Suppressor macrophage treated with lipopolysaccharide for 4 hours (primary cell): Measurements from ENCODE around the gene UBXN1.
"Not testable (repeated sequence)": the region's sequence is repeated elsewhere in the genome, so short reads cannot be mapped to it uniquely, and the experiment has no call there.

Experiments used
- DNase-seq: peaks from one replicate; pipeline ENCODE4 v3.0.0-alpha.2; 2020

Gene UBXN1

DNA sequence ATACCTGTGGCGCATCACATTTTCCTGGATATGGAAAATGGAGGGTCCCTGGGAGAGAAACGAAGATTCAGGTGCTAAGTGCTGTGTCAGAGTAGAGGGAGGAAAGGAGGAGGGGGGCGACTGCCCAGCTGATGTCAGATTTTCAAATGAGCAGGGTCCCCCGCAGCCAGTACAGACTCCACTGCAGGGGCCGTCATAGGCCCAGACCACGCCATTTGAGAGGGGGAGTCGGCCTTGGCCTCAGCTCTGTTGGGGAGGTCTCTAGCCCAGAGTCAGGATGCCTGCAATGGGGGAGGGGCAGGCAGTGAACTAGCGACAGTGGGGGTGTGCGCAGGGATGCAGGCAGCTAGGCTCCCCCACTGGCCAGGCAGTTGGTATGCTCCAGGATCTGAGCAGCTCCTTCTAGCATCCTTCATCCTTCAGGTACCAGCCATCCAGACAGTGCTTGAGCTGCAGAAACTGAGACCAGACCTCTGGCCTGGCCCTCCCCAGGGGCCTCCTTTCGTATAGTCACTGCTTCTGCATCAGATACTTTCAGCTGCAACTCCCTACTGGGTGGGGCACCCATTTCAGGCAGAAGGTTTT lies 28.5 kb upstream of the UBXN1 start, which contains the start of the genes BSCL2 and GNG3:
TSS of gene BSCL2 (minus strand) at position 148 of the 585 bp plus-strand sequence. CDS start 229 bp downstream, outside the sequence.
TSS of gene GNG3 (plus strand) at position 400 of the 585 bp plus-strand sequence. CDS start 620 bp downstream, outside the sequence.
- no peak for DNase-seq

DNA sequence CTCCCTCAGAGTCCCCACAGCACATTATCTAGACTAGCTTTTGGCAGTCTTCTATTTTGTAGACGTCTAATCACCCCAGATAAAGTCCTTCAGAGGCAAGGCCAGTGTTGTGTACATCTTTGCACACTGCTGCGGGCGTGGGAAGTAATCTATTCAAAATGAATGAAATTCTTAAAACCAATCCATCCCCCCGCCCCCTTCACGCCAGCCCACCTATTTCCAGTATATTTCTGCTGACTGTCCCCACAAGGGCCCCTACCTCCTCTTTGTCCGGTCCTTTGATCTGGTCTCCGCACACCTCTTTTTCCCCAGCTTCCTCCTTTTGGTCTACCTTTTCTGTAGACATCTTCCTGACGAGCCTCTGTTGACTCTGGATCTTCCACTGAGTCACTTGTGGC lies 28.0 kb upstream of the UBXN1 start:
- DNase-seq: no peak

DNA sequence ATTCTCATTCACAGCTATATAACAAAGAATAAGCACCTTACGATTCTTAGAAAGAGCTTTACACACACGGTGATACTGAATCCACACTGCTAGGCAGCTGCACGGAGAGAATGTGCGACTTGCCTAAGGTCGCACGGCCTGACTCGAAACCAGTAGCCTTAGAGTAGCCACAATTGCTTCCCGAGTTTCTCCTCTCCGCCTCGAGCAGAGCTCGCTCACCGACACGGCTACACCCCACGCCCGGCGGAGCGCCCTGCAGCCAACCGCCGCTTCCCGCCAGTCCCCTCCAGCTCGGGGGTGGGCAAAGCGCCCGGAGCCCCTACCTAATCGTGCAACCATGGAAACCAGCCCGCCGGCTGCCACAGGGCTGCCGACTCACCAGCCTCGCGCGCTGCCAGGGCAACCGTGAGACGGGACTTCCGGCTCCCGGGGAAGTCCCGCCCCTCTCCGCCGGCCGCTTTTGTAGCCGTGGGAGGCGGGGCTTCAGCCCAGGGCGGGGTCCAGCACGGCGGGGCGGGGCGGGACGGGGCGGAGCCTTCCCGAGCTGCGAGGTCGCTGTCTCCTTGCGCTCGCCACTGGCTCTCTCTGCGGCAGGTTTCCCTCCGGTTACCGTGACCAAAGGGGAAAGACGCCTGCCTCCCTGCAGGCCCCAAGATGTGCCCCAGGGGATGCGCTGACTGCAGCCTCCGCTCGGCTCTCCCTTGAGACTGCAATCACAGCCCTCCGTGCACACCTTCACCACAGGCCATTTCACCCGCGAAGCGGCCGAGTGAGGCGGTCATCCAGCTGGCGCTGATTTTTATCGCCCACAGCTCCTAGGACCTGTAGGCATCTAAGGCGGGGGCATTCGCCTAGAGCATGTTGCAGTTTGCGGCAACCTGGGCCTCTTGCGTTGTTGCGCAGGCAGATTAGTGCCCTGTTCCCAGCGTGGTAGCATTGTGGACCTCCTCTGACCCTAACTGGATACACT lies 27.3 kb upstream of the UBXN1 start:
- DNase-seq: peak; percentile 98

DNA sequence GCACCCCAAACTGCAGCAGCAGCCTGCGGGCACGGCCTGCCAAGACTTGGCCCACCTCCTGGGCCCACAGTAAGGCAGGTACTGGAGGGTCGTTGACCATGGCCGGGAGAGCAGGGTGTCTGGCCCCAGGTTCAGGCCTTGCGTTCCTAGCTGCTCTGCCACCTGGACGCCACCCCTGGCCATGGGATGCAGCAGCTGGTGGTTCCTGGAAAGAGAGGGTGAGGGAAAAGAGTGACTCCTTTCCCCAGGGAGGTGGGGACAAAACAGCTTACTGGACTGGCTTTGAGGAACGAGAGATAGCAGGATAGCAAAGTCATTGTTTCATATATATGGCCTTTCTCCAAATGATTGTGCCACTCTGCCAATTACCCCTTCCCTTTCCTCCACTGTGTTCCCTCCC lies 26.5 kb upstream of the UBXN1 start:
- DNase-seq: peak; percentile 45

DNA sequence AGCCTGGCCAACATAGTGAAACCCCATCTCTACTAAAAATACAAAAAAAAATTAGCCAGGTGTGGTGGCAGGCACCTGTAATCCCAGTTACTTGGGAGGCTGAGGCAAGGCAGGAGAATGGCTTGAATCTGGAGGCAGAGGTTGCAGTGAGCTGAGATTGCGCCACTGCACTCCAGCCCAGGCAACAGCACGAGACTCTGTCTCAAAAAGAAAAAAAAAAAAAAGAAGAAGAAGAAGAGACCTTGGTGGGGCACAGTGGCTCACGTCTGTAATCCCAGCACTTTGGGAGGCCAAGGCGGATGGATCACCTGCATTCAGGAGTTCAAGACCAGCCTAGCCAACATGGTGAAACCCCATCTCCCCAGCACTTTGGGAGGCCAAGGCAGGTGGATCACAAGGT lies 25.0 kb upstream of the UBXN1 start:
- DNase-seq: peak; percentile 43

DNA sequence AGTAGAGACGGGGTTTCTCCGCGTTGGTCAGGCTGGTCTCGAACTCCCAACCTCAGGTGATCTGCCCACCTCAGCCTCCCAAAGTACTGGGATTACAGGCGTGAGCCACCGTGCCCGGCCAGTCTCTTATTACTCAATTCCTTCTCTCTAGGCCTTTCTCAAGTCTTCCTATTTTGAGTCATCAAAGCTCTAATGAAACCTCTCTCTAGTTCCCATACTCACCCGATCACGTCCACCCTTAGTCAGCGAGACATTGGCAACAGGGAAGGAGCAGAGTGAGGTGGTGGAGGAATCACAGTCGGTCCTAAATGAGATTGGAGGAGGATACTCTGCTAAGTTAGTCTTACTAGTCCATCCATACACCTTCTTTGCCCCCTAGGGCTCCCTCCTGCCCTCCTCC lies 23.4 kb upstream of the UBXN1 start:
- peak; percentile 93 for DNase-seq

DNA sequence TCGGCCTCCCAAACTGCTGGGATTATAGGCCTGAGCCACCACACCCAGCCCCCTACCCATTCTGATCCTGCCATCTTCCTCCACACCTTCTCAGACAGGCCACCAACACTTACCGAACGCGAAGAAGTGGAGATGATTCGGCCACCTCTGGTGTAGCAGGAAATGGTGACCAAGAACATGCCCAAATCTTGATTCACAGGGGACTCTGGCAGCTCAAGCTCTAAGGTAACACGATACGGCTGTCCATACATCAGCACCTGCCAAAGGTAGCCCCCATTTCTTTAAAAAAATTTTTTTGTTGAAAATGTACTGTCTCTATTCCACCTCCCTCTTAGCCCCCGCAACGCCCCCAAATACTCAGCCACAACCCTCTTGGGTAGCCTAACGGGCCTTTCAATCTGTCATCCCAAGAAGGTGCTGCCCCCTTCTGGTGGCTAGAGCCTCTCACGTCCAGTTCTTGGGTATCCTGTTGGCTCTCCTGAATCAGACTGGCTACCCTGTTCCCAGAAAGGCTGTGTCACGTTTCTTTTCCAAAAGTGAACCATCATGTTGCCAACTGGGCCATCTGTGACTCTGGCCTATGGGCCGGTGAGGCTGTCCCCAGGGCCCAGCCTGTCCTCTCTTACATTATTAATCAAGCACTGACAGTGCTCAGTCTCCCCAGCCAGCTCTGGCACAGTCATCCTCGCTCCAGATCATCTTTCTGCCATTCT lies 15.7 kb upstream of the UBXN1 start:
- peak; percentile 87 for DNase-seq

DNA sequence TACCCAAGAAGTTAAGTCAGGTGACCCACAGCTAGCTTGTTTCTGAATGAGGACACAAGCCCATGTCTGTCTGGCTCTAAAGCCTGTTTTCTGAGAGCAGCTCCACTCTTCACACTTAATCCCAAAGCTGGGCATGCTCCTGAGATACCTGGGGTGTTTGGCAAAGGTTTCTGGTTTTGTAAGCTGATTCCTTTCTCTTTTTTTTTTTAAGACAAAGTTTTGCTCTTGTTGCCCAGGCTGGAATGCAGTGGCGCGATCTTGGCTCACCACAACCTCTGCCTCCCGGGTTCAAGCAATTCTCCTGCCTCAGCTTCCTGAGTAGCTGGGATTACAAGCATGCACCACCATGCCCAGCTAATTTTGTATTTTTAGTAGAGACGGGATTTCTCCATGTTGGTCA lies 14.8 kb upstream of the UBXN1 start:
- DNase-seq: not testable (repeated sequence)

DNA sequence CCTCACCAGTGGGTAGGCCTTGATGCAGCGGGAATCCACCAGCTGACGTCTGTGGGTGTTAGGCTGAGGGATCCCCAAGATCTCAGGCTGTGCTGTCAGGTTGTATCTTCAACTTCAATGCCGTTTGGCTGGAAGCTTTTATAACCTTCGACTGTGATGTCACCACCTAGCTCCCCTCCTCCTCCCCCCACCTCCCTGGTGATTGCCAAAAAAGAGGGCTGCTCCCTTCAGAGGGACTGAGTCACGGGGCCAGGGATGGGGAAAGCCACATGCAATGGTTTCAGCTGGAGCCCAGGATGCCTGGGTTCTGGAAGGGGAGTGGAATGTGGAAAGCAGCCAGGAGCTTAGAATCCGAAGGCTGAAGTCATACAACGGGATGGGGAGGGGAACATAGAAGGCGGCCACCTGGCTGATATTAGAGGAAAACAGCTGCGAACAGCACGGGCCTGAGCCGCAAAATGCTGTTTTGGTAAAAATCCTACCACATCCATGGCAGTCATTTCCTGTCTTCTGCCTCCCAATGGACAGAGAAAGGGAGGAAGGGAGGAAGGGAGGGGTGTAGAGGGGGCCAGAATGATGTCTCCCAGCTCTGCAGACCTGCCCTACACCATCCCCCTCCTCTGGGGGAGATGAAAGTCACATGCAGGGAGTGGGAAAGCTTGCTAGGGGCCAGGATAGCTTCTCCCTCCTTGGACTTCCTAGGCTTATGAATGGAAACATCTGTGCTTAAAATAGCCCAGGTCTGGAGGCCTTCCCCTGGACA lies 10.7 kb upstream of the UBXN1 start, which contains the start of gene LRRN4CL:
TSS of gene LRRN4CL (minus strand) at position 110 of the 763 bp plus-strand sequence. CDS start 1,022 bp downstream, outside the sequence.
- DNase-seq: no peak

DNA sequence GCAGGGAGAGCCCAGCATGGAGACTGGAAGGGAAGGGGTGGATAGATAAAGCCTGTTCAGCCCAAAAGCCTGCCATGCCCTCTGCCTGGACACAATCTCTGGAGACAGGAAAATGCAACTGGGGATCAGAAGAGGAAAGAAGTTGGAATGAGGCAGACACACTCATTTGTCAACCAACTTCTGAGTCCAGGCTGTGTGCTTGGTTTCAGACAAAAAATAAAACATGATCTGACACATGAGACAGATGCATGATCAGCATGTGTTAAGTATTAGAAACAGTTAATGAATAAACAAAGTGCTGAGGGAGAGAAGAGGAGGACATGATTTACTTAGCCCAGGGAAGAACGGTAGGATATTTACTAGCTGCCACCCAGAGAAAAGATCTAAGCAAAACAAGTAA lies 9.6 kb upstream of the UBXN1 start:
- DNase-seq: no peak

DNA sequence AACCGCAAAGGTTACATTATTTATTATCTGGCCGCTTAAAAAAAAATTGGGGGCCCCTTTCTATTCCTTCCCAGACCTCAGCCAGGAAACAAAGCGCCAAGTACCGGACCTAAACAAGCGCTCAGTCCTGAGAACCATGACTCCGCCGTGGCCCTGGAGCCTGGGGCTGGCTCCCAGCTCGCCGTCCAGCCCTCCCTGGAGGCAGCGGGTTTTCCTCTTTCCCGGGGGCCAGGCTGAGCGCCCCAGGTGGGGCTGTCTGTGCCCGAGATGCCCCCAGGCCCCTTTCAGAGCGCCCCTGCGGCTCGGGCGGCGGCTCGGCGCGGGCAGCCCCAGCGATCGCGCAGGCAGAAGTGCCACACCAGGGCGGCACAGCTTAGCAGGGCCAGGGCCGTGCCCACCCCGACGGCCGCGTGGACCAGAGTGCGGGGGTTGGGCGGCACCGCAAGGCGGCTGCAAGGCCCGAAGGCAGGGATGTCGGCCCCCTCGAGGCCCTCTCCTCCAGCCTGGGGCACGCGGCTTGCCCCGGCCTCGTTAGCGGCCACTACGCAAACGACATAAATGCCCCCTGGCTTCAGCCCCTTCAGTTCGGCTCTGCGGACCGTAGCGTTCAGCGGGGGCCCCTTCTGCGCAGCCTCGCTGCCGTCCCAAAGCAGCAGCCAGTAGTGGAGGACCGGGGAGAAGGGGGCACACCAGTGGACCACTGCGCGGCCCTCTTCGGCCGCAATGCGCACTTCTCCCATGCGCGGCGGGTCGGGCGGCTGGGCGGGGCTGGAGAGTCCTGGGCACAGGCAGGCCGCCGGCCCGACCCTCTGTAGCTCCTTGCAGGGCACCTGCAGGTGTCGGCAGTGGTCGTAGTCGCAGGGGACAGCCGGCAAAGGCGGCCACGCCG lies 8.9 kb upstream of the UBXN1 start:
- DNase-seq: no peak

DNA sequence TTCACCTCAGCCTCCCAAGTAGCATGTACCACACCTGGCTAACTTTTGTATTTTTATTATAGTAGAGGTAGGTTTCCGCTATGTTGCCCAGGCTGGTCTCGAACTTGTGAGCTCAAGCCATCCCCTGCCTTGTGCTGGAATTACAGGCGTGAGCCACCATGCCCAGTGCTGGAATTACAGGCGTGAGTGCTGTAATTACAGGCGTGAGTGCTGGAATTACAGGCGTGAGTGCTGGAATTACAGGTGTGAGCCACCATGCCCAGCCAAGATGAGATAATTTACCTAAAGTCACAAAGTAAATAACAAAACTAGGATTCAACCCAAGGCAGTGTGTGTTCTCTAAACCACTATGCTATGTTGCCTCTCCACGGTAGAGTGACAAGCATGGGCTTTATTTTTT lies 3.6 kb upstream of the UBXN1 start:
- DNase-seq: no peak

DNA sequence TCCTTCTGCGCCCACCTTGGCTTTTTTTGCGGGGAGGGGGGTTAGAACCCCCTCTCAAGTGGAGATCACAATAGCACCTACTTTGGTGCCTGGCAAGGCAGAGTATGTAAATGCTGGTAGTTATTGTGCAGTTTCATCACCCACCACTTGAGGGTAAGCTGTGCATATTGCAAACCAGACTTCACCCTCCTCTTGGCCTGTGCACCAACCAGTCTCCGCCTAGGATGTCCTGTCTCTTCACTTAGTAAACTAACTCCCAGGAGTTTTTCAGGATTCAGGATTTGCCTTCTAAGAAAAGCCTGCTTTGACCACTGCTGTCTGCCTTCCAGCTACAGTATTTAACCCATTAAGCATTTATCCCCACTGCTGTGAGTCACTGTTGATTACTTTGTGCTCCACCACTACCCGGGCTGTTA lies 2.0 kb upstream of the UBXN1 start:
- DNase-seq: peak; percentile 43

DNA sequence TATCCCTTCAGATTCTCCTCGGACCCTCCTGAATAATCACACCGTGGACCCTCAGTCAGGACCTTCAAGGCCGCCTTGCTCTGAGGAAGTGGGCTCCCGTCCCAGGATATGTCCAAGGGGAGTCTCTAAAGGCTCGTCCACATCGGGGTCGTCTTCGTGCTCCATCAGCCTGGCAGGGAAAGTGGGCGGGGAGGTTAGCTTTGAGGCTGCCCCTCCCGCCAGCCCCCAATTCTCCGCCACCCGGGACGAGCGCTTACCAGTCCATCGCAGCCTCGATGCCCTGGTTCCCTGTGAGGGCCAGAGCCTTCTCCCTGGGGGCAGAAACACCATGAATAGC lies 472 bp downstream of the UBXN1 start:
- DNase-seq: no peak

DNA sequence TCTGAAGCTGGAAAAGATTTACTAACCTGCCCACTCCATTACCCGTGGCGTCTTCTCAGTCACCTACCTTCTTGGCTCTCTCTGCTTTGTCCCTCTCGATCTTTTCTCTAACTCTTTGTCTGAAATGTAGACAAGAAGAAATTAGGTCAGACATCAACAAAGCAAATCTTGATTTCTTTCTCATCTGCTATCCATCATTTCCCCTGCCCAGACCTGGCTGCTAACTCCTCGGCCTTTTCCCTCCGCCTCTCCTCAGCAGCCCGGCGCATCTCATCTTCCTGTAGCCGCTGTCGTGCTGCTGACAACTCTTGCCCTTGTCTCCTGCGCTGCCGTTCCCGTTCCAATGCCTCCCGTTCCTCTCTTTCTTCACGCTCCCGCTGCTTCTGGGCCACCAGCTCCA lies 1.2 kb downstream of the UBXN1 start:
- DNase-seq: no peak

DNA sequence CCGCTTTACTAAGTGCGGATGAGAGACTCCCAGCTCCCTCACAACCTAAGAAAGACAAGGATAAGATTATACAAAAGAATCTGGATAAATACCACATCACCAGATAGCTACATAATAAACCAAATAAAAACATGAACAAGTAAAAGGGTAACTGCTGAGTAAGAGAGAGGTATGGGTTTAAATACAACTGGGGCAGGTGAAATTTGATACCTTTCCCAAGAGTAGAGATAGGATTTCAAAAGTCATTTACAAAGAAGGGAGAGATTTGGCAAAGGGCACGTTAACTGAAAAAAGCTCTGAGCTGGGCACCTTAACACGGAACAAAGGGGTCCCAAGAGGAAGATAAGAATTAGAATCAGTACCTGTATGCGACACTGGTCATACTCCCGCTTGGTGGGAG lies 1.7 kb downstream of the UBXN1 start:
- no peak for DNase-seq

DNA sequence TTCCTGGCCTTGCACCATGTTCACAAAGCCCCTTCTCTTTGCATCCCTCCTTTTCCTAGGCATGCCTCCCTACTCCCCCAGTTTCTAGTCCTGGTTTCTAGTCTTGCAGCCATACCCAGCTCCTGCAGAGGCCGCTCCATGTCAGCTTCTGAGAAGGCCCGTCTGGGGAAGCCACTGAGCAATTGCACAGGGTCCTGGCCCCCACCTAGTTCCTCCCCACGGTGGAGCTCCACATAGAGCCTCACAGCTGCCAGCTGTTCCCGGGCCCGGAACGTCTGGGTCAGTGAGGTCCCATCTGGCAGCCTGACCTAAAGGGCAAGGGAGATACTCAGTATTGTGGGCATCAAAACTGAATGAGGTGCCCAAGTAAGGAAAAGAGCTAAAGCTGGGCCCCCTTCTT lies 2.2 kb downstream of the UBXN1 start:
- DNase-seq: no peak

DNA sequence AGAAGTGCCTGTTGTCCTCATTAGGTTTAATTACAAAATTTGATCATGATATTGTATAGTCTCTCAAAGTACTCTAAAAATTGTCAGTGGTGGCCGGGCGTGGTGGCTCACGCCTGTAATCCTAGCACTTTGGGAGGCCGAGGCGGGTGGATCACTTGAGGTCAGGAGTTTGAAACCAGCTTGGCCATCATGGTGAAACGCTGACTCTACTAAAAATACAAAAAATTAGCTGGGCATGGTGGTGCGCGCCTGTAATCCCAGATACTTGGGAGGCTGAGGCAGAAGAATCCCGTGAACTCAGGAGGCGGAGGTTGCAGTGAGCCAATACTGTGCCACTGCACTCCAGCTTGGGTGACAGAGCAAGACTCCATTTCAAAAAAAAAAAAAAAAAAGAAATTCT lies 3.5 kb downstream of the UBXN1 start:
- not testable (repeated sequence) for DNase-seq

DNA sequence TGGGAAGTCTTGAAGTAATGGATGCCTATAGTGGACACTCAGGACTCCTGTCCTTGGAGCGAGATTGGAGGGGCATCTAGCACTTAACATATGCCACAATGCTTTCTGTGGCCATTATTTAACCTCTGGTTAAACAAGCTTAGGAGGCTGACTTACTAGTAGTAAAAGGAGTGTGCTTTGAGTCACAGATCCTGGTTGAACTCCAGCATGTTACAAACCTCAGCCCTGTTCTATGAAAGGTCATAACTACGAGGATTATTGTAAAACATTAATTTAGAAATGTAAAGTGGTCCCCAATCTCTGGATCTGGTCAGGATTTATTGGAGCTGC lies 5.7 kb downstream of the UBXN1 start:
- DNase-seq: no peak

DNA sequence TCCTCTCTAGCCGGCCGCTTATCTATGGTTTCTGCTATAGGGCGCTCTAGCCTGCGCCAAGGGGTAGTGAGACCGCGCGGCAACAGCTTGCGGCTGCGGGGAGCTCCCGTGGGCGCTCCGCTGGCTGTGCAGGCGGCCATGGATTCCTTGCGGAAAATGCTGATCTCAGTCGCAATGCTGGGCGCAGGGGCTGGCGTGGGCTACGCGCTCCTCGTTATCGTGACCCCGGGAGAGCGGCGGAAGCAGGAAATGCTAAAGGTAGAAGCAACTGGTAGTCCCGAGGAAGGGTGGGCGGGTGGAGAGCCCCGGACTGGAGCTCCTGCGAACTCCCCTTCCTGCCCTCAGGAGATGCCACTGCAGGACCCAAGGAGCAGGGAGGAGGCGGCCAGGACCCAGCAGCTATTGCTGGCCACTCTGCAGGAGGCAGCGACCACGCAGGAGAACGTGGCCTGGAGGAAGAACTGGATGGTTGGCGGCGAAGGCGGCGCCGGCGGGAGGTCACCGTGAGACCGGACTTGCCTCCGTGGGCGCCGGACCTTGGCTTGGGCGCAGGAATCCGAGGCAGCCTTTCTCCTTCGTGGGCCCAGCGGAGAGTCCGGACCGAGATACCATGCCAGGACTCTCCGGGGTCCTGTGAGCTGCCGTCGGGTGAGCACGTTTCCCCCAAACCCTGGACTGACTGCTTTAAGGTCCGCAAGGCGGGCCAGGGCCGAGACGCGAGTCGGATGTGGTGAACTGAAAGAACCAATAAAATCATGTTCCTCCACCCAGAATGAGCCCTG lies 7.1 kb downstream of the UBXN1 start, which contains the start of the genes LBHD1 and UQCC3:
TSS of gene LBHD1 (minus strand) at position 660 of the 782 bp plus-strand sequence. CDS start 2,236 bp downstream, outside the sequence.
TSS of gene UQCC3 (plus strand) at position 66 of the 782 bp plus-strand sequence. CDS start at position 139, 73 bp downstream.
- DNase-seq: peak; percentile 83

DNA sequence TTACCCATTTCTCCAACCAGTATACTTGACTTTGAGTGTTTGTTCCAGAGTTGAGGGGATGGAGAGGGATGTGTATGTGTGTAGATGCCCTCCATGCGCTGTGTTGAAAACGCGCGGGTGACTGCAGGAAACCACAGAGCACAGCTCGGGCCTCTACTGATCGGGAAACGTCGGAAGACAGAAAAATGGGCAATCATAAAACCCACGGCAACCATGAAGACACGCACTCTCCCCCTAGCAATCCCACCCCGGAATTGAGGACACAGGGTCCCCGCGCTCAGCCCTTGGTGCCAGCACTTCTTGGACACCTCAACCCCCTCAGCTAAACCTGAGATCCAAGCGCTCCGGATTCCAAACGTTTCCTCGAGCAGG lies 7.7 kb downstream of the UBXN1 start:
- no peak for DNase-seq
